ENCODE measurements around the gene SAFB2.

DNA sequence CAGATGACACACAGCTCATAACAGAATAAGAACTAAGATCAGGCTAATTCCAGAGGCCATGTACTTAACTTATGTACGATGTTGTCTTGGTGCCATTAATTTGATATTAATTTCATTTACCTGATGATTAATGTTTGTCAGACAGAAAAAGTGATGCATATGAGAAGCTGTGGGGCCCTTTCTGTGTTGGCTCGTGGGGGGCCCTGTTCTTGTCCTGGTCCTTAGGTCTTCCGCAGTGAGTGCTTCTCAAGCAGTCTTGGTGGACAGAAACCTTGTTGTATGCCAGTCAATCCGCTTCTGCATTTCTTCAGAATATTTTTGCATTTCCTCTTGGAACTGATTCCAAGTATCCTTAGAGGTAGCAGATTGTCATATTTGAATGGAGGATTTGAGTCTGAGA lies 20.5 kb upstream of the SAFB2 start:
- TF ChIP-seq TAF1 (IDR thresholded peaks at IDR 0.05; ENCODE audit: low read depth) (no peak), EP300 (conservative IDR thresholded peaks at IDR 0.05; ENCODE audit: poor library complexity, severe bottlenecking) (no peak), EZH2 (IDR thresholded peaks at IDR 0.05; ENCODE audit: borderline replicate concordance, insufficient read depth, low read length, poor library complexity, severe bottlenecking) (no peak), MXI1 (conservative IDR thresholded peaks at IDR 0.05; ENCODE audit: poor library complexity, severe bottlenecking) (no peak), SMC3 (conservative IDR thresholded peaks at IDR 0.05; ENCODE audit: poor library complexity) (no peak), RAD21 (conservative IDR thresholded peaks at IDR 0.05) (no peak)
- TF ChIP-seq, protein P1, sequence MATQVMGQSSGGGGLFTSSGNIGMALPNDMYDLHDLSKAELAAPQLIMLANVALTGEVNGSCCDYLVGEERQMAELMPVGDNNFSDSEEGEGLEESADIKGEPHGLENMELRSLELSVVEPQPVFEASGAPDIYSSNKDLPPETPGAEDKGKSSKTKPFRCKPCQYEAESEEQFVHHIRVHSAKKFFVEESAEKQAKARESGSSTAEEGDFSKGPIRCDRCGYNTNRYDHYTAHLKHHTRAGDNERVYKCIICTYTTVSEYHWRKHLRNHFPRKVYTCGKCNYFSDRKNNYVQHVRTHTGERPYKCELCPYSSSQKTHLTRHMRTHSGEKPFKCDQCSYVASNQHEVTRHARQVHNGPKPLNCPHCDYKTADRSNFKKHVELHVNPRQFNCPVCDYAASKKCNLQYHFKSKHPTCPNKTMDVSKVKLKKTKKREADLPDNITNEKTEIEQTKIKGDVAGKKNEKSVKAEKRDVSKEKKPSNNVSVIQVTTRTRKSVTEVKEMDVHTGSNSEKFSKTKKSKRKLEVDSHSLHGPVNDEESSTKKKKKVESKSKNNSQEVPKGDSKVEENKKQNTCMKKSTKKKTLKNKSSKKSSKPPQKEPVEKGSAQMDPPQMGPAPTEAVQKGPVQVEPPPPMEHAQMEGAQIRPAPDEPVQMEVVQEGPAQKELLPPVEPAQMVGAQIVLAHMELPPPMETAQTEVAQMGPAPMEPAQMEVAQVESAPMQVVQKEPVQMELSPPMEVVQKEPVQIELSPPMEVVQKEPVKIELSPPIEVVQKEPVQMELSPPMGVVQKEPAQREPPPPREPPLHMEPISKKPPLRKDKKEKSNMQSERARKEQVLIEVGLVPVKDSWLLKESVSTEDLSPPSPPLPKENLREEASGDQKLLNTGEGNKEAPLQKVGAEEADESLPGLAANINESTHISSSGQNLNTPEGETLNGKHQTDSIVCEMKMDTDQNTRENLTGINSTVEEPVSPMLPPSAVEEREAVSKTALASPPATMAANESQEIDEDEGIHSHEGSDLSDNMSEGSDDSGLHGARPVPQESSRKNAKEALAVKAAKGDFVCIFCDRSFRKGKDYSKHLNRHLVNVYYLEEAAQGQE (IDR thresholded peaks at IDR 0.05; ENCODE audit: borderline replicate concordance): no peak
- TF ChIP-seq, protein P2, sequence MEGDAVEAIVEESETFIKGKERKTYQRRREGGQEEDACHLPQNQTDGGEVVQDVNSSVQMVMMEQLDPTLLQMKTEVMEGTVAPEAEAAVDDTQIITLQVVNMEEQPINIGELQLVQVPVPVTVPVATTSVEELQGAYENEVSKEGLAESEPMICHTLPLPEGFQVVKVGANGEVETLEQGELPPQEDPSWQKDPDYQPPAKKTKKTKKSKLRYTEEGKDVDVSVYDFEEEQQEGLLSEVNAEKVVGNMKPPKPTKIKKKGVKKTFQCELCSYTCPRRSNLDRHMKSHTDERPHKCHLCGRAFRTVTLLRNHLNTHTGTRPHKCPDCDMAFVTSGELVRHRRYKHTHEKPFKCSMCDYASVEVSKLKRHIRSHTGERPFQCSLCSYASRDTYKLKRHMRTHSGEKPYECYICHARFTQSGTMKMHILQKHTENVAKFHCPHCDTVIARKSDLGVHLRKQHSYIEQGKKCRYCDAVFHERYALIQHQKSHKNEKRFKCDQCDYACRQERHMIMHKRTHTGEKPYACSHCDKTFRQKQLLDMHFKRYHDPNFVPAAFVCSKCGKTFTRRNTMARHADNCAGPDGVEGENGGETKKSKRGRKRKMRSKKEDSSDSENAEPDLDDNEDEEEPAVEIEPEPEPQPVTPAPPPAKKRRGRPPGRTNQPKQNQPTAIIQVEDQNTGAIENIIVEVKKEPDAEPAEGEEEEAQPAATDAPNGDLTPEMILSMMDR (IDR thresholded peaks at IDR 0.05; ENCODE audit: poor library complexity, severe bottlenecking): no peak
